PC-3 (cell line): ENCODE measurements around the gene POLR2L.

ENCODE experiments used
- EZH2 ChIP-seq: fragments of 300-600 bp; sonication (generic); IDR thresholded peaks from one replicate; pipeline ENCODE4 v1.6.1; 2017; ENCODE audit warnings: antibody characterized with exemption, mild to moderate bottlenecking, low read length; ENCODE audit not compliant: unreplicated experiment
- EZH2phosphoT487 ChIP-seq: fragments of 300-600 bp; sonication (generic); IDR thresholded peaks from 2 replicates; pipeline ENCODE4 v1.6.1; 2018; ENCODE audit warnings: mild to moderate bottlenecking, antibody characterized with exemption, low read length, borderline replicate concordance
- TF ChIP-seq, protein P1 (sequence below): fragments of 300-600 bp; sonication (generic); conservative IDR thresholded peaks from 2 replicates; pipeline ENCODE4 v1.5.1; 2017; ENCODE audit warnings: antibody characterized with exemption, low read depth, mild to moderate bottlenecking, low read length

DNA sequence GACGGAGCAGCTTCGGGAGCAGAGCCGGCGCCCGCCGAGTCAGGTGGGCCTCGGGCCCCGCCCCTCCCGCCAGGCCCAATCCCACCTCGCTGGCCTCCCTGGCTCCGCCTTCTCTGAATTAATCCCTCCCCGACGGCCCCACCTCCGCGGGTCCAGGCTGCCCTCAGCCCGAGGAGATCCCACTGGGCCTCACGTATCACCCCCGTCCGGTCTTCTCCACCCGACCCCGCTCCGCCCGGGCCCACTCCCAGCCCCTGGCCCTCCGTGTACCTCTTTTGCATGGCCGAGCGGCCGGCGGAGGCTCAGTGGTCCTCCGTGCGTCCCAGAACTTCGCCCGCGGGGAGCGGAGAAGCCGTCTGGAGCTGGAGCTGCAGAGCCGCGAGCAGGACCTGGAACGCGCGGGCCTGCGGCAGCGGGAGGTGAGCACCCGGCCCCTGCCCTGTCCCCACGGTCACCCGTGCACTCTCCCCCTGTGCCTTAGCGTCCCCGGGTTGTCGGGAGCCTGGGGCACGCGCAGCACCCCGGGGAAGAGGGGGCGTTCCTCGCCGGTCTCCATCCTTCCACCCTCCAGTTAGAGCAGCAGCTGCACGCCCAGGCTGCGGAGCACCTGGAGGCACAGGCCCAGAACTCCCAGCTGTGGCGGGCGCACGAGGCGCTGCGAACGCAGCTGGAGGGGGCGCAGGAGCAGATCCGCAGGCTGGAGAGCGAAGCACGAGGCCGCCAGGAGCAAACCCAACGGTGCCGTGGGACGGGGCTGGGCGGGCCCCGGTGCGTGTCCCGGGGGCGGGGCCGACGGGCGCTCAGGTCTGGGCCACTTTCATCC, 11.8 kb downstream of the POLR2L start:
- TF ChIP-seq, protein P1, sequence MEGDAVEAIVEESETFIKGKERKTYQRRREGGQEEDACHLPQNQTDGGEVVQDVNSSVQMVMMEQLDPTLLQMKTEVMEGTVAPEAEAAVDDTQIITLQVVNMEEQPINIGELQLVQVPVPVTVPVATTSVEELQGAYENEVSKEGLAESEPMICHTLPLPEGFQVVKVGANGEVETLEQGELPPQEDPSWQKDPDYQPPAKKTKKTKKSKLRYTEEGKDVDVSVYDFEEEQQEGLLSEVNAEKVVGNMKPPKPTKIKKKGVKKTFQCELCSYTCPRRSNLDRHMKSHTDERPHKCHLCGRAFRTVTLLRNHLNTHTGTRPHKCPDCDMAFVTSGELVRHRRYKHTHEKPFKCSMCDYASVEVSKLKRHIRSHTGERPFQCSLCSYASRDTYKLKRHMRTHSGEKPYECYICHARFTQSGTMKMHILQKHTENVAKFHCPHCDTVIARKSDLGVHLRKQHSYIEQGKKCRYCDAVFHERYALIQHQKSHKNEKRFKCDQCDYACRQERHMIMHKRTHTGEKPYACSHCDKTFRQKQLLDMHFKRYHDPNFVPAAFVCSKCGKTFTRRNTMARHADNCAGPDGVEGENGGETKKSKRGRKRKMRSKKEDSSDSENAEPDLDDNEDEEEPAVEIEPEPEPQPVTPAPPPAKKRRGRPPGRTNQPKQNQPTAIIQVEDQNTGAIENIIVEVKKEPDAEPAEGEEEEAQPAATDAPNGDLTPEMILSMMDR = no peak
- no peak for TF ChIP-seq EZH2
- no peak for TF ChIP-seq EZH2phosphoT487
